ENCODE measurements around the gene CNR1.

DNA sequence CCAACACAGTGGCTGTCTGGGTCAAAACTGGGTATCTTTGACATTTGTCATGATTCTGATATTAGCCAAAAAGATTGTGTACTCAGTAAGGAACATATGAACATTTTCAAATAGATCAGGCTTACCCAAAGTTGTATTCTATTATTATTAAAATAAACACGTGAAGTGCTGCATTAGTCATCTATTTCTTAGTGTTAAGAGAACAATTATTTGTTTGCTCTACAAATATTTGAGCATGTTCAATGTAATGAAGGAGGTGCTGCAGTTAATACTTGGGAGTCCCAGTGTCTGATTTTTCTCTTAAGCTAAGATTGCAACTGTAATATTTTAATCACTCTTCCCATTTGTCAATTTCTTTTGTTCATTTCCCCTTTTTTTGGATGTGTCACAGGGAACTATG is 28.2 kb downstream of the CNR1 start:
- TF ChIP-seq, protein P1, sequence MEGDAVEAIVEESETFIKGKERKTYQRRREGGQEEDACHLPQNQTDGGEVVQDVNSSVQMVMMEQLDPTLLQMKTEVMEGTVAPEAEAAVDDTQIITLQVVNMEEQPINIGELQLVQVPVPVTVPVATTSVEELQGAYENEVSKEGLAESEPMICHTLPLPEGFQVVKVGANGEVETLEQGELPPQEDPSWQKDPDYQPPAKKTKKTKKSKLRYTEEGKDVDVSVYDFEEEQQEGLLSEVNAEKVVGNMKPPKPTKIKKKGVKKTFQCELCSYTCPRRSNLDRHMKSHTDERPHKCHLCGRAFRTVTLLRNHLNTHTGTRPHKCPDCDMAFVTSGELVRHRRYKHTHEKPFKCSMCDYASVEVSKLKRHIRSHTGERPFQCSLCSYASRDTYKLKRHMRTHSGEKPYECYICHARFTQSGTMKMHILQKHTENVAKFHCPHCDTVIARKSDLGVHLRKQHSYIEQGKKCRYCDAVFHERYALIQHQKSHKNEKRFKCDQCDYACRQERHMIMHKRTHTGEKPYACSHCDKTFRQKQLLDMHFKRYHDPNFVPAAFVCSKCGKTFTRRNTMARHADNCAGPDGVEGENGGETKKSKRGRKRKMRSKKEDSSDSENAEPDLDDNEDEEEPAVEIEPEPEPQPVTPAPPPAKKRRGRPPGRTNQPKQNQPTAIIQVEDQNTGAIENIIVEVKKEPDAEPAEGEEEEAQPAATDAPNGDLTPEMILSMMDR (IDR thresholded peaks at IDR 0.05; ENCODE audit: poor library complexity, severe bottlenecking) = no peak
- TF ChIP-seq EZH2 (IDR thresholded peaks at IDR 0.05; ENCODE audit: borderline replicate concordance, insufficient read depth, low read length, poor library complexity, severe bottlenecking) (no peak), EP300 (conservative IDR thresholded peaks at IDR 0.05; ENCODE audit: poor library complexity, severe bottlenecking) (no peak), RAD21 (conservative IDR thresholded peaks at IDR 0.05) (no peak), POLR2AphosphoS5 (IDR thresholded peaks at IDR 0.05) (no peak), MXI1 (conservative IDR thresholded peaks at IDR 0.05; ENCODE audit: poor library complexity, severe bottlenecking) (no peak), SMC3 (conservative IDR thresholded peaks at IDR 0.05; ENCODE audit: poor library complexity) (no peak)
- TF ChIP-seq, protein P2, sequence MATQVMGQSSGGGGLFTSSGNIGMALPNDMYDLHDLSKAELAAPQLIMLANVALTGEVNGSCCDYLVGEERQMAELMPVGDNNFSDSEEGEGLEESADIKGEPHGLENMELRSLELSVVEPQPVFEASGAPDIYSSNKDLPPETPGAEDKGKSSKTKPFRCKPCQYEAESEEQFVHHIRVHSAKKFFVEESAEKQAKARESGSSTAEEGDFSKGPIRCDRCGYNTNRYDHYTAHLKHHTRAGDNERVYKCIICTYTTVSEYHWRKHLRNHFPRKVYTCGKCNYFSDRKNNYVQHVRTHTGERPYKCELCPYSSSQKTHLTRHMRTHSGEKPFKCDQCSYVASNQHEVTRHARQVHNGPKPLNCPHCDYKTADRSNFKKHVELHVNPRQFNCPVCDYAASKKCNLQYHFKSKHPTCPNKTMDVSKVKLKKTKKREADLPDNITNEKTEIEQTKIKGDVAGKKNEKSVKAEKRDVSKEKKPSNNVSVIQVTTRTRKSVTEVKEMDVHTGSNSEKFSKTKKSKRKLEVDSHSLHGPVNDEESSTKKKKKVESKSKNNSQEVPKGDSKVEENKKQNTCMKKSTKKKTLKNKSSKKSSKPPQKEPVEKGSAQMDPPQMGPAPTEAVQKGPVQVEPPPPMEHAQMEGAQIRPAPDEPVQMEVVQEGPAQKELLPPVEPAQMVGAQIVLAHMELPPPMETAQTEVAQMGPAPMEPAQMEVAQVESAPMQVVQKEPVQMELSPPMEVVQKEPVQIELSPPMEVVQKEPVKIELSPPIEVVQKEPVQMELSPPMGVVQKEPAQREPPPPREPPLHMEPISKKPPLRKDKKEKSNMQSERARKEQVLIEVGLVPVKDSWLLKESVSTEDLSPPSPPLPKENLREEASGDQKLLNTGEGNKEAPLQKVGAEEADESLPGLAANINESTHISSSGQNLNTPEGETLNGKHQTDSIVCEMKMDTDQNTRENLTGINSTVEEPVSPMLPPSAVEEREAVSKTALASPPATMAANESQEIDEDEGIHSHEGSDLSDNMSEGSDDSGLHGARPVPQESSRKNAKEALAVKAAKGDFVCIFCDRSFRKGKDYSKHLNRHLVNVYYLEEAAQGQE (IDR thresholded peaks at IDR 0.05; ENCODE audit: borderline replicate concordance) = no peak
